Mucosa of gallbladder (tissue), 1 donor: ENCODE data around the gene FAIM2. TPM values are rescaled to one million over a fixed set of nuclear protein-coding genes. Genes with fewer than 3 reads are reported as not detected.

Experiments used
- DNase-seq: peaks from one replicate; pipeline ENCODE4 v3.0.0-alpha.2; 2020; ENCODE audit warnings: low spot score
- total RNA-seq: library from RNA; stranded (reverse); gene quantifications from one replicate; pipeline ENCODE4 v1.2.1, GENCODE V29; 2021
- donor health status: DM: no; HTN: no; CAD: no.

The FAIM2 gene
- total RNA-seq, 1 donor from 2014 or later = 13.0 TPM

DNA sequence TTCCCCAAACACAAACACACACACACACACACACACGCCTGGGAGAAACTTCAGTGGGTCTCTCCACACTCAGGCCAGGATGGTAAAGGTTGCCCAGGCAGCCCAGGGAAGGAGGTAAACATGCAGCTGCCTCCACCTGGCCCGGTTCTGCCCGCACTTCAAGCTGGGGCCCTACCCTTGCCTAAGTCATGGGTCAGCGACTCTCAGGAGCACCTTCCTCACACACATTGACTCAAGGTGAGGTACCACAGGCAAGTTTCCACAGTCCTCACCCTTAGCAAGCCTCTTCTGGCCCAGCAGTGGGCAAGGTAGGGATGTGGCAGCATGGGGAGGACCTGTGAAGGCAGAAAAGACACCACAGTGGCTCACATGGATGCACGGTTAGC lies 14.1 kb upstream of the FAIM2 start:
- no peak for DNase-seq

DNA sequence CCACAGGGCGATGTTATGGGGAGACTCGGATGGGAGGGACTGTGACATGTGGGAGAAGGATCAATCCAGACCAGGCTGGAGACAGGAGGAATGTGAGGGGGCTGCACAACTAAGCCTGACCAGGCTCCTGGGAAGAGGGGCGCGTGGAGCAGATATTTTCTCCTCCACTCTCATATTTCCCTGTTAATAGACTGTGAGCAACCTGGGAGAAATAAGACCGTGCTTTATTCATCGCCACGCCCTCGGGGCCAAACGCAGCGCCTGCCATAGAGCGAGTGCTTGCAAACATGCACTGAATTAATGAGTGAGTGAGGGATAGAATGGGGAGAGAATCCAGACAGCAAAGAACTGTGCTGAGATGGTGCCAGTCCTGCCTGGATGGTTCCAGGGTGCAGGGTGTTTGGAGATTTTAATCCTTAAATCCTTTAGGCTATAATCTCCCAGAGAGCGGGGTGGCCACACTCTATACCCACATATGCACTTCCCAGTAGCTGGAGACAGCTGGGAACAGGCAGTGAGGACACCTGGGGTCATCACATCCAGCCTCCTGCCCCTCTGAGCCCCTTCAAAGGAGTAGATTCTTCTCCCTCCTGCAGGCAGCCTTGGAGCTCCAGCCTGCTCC lies 13.6 kb upstream of the FAIM2 start:
- DNase-seq = no peak

DNA sequence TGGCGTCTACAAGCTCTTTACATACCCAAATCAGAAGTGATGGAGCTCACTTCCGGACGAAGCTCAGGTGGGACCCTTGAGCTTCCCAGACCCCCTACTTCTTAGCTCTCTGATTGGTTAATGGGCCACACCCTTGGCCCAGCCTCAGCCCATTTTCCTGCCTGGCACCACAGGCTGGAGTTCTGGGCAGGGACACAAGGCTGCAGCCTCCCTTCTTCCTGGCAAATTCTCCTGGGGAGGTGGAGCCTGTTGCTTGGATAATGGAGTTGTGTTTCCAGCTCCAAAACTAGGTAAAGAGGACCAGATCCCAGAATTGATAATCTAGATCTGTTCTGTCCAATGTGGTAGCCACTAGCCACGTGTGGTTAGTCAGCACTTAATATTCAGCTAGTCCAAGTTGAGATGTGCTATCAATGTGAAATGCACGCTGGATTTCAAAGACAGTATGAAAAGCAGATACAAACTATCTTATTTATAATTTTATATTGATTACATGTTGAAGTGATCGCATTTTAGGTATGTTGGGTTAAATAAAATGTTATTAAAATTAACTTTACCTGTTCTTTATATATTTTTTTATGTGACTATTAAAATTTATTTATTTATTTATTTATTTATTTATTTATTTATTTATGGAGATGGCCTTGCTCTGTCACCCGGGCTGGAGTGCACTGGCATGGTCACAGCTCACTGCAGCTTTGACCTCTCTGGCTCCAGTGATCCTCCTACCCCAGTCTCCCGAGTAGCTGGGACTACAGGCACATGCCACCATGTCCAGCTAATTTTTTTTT lies 12.6 kb upstream of the FAIM2 start:
- DNase-seq = no peak

DNA sequence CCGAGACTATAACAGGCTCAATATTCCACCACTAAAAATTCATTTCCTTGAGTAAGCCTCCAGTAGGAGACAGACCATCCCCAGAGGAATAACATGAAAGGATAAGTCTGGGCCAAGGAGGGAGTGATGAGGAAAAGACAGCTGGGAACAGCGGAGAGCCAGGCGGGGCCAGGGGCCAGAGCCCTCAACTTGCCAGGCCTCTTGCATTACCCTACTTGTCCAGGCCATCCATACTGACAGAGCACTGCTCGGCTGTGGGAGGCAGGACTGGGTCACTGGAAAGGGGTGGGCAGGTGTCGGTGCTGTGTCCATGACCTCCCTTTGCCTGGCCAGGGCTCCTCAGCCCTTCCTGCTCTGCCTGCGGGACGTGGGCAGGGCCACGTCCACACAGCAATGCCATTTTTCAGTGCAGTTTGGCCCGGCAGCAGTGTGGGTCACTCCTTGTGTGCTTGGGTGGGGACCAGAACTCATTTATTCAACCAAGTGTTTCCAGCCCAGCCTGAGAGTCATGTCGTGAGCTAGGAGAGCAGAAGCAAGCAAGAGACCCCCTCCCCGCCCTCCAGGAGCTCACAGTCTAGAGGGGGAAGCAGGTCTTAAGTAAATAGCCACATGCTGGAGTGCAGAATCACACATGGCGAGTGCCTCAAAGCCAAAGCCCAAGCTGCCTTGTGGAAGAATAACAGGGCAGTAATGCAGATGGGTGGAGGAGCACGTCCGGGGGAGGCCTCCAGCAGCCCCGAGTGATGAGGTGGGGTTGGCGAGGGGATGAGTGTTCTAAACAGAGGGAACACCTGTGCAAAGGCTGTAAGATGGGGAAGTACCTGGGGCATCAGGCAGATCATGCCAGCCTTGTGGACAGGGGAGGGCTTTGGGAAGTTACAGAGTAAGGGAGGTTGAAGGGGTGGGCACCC lies 8.9 kb upstream of the FAIM2 start:
- no peak for DNase-seq

DNA sequence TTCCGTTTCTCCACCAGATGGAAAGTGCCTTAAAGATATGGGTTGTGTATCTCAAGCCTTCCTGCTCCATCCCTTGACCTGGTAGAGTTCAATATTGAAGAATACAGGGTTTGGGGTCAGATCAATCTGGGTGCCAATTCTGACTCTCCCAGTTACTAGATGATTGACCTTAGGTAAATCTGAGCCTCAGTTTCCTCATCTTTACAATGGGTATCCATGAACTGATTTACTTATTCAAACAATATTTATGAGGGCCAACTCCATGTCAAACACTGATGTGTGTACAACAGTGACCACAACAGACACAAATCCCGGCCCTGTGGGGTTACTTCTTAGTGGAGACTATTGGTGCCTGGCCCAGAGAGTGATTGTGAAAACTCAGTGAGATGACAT lies 7.5 kb upstream of the FAIM2 start:
- no peak for DNase-seq

DNA sequence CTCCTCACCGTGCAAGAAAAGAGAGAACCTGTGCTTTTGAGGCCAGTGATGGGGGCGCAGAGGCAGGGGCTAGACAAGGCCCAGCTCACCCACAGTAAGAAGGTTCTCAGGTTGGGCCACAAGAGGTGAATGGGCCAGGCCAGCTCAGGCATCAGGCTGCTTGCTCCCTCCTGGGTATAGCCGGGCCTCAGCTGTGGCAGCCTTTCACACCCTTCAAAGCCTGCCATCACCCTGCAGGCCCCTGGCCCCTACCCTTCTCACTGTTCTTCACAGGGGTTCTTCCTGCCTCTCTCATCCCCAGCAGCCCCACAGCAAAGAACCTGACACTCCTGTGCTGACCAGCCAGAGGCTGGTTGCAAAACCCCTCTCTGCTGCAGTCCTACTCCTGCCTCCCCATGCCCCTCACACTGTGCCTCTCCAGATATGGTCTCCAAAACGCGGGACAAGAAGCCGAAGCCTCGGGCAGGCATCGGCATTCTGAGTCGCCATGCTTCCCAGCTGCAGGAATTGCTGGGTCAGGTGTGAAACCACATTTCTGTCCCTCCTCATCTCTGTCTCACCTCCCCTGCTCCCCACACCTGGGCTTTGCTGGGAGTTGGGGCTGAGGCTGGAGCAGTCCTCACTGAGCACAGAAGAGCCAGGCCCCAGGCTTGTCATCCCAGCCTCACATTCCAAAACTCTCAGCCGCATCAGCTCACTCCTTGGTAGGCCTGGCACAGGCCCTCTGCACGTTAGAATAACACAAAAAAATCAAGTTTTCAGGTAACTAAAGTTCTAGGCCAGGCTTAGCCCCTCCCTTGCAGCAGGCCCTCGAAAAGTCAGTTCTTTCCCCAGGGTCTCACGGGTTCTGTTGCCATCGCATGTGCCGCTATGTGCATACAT lies 6.9 kb upstream of the FAIM2 start:
- no peak for DNase-seq

DNA sequence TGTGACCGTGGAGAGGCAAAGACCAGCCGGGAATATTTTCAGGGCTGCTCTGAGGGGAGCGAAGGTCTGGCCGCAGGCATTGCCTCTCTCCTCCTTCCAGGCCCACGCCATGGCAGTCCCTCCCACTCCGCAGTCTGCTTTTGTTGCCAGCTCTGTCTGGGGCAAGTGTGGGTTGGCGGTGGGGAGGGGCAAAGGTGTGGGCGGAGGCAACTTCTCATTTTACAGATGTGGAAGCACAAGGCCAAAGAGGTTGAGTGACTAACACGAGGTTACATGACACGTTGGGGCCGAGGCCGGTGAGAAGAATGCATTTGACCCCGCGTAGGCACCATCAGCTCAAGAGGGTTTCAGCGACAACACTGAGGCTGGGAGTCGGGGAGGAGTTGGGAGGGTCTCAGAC lies 6.1 kb upstream of the FAIM2 start:
- peak; percentile 63 for DNase-seq

DNA sequence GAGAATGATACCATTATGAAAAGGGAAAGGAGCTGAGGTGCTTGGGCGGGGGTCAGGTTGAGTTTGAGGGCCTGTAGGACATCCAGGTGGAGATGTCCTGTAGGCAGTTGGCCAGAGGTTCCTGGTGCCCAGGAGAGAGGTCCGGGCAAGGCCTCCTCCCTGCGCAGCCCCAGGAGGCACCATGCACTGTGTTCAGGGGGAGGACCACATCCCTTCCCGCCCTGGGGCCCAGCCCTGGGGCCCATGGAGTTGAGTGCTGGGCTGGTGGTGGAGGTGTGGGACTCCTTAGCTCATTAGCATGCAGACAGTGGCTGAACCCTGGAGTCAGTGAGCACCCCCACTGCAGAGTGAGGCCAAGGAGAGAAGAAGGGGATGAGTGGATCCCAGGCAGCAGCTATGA lies 5.7 kb upstream of the FAIM2 start:
- no peak for DNase-seq

DNA sequence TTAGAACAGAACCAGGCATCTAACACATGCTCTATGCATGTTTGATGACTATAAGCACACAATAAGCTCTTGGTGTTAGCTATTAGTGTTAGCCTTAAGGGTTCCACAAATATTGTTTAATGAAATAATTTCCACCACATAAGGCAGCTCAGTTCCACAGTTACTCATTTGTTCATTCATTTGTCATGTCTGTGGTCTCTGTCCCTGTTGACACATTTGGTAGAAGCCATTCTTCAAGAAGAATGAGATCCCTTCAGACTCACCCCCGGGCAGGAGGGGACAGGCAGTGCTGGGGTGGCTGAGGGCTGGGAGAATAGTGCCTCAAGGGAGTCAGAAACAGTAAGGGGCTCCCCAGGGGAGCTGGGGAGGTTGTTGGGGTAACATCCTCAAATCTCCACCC lies 3.7 kb upstream of the FAIM2 start:
- DNase-seq = no peak

DNA sequence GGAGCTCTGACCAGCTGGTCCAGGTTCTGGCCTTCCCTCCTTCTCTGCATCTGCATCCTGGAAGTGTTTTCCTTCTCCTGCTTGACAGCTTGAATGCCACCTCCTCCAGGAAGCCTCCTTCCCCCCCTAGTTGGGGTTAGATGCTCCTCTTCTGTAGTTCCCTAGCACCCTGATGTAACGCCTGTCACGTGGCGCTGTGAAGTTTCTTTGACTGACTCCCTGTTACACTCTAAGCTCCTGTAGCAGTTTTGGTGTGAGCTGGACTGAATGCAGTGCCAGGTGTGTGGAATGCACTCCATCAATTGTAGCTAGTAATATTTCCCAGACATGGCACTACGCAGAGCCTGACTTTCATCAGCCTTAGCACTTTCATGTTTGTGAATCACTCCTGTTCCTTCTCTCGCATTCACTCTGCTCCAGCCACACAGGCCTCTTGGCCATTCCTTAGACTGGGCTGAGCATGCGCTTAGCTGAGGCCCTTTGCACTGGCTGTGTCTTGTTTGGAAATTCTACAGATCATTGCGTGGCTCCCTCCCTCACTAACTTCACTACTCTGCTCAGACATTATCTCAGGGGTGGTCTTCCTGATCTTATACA lies 2.1 kb upstream of the FAIM2 start:
- no peak for DNase-seq

DNA sequence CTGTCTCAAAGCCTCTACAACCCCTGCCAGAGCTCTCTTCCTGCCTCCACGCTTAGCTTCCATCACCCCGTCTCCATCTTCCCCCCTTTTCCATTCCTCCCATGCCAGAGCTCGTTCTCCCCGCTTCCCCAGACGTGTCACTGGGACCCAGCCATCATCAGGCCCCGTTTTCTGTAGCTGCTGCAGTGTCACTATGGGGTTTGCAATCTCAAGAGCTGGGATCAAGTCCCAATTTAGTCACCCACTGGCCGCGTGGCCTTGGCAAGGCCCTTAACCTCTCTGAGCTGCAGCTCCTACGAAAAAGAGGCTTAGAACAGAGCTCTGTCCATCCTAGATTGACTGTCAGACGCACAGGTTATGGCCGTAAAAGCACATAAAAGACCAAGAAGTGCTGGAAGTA lies 901 bp upstream of the FAIM2 start:
- no peak for DNase-seq

DNA sequence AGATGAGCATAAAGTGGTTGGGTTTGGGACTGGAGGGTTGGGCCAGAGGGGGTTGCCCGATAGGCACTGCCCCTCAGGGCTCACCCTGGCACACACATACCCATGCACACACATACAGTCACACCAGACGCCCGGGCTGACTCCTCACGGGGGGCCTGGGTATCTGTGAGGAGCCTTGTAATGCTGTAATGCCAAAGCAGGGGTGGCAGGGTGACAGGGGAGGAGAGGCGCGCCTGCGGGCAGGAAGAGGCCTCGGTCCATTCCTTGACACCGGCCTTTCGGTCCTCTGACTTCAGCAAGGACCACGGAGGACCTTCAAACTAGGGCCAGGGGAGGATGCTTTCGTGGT lies 375 bp downstream of the FAIM2 start:
- no peak for DNase-seq

DNA sequence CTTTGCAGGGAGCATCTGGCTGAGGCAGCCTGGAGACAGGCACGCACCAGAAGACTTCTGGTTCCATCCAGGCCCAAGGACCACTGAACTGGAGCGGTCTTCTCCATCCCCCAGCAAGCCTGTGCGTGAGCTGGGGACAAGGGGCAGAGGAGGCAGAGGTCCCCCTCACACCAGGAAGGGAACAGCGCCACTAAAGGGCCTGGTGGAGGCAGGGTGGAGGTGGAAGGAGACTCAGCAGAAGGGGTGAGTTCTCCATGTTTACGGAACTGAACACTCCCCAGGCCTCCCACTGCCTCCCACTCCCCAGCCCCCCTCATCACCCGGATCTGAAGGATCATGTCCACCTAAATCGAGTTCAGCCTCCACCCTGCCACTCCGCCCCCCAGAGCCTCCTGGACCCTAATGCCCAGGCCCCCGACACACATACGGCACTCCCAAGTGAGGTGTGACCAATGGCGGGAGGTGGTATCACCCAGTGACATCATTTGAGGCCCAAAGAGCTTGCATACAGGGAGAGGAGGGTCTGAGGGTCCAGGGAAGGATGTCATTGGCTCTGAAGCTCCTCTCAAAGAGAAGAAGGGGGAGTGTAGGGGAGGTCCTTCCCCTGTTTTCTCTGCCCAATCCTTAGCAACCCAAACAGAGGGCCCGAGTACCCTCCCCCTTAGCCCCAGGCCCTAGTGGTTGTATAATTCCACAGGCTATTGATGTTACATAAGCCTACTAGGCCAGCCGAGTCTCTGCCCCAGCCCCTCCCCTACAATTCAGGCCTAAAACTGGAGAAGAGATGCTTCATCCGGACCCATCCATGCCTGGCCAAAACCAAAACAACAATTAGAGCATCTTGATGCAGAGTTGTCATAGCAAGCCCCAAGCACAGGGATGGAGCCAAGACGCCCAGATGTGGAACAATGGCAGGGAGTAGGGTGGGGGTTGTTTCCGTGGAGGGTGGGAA lies 1.0 kb downstream of the FAIM2 start:
- no peak for DNase-seq

DNA sequence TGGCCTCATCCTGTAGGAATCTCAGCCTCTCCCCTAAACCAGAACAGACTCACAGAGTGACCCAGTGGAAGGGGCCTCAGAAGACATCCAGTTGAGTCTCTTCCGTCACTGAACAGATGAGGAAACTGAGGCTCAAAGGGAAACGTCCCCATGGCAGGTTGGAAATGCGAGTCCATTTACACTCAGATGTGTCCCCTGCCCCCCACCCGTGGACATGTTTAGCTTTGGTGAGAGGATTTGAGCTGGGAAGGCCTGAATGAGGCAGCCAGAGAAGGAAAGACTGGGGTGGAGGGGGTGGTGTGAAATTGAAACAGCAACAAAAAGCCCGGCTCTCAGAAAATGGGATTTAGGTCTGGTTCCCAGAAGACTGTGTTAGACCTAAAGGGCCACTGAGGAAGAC lies 1.7 kb downstream of the FAIM2 start:
- no peak for DNase-seq

DNA sequence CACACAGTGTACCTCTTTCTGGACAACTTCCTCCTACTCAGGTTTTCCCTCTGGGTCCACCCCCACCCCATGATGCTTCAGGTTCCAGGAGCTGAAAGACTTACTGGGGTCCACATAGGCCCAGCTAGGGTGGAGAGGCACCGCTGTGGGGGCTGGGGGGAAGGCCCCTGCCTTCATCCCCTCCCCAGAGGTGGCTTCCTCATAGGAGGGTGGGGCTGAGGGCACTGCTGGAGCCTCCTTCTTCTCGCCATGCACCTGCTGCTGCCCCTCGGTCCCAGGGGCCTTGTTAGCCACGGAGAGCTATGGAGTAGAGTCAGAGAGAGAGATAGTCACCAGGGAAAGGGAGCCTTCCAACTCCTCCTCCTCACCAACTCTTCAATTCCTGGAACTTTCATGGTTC lies 2.7 kb downstream of the FAIM2 start:
- no peak for DNase-seq

DNA sequence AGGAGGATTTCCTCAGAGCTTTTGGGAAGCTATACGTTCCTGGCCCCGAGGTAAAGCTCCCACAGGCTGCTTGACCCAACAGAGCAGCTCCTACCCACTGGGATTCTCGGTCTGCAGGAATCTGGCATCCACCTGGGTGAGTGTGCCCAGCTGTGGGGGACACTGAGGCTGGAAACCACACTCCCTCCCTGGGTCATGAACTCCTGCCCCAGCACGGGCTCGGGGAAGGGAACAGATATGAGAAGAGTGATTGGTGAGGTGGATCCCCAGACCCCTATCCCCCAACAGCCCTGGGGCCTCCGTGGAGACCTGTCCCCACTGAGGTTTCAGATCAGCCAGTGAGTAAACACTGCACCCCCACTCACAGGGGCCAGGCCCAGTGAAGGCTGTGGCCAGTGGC lies 3.3 kb downstream of the FAIM2 start:
- DNase-seq = no peak

DNA sequence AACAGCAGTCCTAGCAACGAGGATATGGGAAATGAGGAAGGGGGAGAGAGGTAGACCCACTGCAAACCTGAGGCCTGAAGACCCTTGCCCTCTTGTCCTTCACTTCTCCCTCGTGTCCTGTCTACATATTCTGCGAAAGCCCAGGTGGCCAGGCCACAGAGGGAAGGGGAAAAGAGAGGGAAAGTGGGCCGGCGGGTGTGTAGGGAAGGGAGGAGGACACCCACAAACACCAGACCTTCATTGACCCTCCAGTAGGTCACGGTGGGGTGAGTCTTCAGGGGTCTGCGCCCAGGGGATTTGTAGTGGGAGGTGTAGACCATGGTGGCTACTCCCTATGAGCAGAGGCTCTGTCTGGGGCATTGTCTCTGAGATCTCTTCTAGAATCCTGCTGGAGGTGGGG lies 3.8 kb downstream of the FAIM2 start:
- DNase-seq = no peak

DNA sequence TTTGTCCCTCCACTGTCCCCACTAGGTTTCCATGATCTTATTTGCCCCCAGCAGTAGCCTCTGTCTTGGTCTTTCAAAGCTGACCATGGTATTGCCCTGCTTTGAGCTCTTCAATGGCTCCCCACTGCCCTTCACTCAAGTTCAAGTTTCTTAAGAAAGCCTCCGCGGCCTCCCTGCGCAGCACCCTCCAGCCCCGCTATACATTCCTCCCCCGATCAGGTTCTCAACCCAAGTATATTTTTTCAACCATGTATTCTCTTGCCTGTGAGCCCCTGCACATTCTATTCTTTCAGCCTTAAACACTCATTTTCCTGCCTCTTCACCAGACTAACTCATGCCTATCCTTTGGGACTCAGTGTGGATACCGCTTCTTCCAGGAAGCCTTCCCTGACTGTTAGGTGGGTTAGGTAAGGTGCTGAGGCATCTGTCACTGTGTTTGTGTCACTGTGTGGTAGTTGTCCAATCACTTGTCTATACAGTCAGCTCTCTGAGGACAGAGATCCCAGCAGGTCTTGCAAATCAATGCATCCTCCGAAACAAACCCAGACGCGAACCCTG lies 4.3 kb downstream of the FAIM2 start:
- DNase-seq = no peak

DNA sequence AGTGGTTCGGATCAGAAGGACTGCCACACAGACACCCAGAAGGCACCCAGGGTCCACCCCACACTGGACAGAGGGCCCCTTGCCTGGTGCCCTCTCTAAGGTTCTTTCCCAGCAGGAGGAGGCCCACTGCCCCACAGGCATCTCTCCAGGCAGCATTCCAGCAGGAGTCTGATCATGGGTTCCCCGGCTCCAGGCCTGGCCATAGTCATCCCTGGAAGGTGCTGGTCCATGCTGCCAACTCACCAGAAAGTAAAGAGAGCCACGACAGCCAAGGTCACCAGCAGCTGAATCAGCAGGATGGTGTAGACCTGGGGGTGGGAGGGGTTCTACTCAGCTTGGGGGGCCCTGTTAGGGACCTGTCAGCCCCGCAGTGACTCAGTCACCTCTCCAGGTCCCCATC lies 6.4 kb downstream of the FAIM2 start:
- DNase-seq = no peak

DNA sequence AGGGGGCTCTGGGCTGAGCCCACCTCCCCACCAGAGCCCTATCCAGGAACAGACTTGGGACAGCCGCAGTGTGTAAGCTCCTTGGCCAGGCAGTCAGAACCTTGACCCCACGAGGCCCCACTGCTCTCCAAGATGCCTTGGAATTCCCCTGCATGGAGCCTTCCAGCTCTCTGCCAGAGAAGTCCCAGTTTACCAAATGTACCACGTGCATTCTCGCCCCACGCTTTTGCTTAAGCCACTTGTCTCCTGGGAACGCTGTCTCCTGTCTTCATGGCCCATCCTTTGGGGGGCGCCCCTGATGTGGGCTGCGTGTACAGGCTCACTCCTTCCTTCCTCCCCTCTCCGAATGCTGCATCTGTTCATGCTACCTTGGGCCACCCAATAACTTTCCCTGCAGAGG lies 7.9 kb downstream of the FAIM2 start:
- no peak for DNase-seq
